ENCODE measurements around the gene PLRG1. TPM values are rescaled to one million over a fixed set of nuclear protein-coding genes. Genes with fewer than 3 reads are reported as not detected.
A peak's percentile ranks its signal among the peaks of the same experiment; 100 is the strongest.
"Not testable (repeated sequence)": the region's sequence is repeated elsewhere in the genome, so short reads cannot be mapped to it uniquely, and the experiment has no call there.

PLRG1 gene
- 10 to 100 TPM; 18.4 to 42.5 TPM for total RNA-seq

DNA sequence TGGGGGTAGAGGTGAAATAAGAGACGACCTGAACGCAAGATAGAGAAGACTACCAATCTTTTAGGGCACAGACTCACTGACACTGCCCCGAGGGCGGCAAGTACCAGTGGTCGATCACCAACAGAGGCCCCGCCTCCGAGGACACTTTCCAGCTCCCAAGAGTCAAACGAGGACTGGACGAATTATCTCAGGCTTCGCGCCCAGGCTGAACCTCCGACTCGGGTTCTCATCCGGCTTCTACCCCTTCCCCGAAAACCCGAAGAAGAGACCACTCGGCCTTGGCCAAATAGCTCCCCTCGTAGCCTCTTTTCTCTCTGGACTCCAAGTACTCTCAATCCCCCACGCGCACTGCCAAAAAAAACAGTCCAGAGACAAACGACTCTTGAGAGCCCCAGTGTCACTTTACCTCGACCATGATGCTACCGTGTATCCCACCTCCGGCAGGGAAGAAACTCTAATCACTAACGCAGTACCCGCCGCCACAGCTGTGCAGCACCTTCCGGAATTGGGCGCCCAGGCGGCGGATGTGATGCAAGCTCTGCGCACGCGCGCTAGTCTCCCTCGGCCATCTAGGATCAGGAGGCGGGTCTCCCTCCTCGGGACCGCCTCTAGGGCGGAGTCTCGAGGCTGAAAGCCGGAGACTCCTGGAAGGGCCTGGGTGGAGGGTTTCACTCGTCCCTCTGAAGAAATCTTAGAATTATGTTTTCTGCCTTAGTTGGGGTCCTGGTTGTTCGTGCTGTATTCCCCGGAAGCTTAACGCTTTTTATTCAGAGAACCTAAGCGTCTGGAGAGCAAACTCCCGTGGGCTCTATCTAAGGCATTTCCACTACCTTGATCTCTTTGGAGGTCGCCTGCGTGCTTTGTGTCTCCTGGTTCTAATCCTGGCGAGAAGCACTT, at the start of gene PLRG1:
Gene PLRG1, minus strand, starts transcription at position 507 of the 897 bp plus-strand sequence. Its CDS starts 92 bp downstream, at position 415.
- Histone ChIP-seq H3K27me3 (replicated peaks; ENCODE audit: insufficient read depth) (no peaks in the 10 kb centered on the region), H3K36me3 (peaks cover 13% of the 10 kb centered on the region), H3K4me3 (peak within 1 kb of the TSS; percentile 88), H3K4me1 (ENCODE audit: control insufficient read depth in 1 of 2, low read depth in 2 of 2) (peaks cover 16 to 22% of the 10 kb centered on the region in 2 donors), H3K9me3 (no peaks in the 10 kb centered on the region), H3K27ac (peak within 1 kb of the TSS; percentile 80 to 84)
- TF ChIP-seq, protein P1, sequence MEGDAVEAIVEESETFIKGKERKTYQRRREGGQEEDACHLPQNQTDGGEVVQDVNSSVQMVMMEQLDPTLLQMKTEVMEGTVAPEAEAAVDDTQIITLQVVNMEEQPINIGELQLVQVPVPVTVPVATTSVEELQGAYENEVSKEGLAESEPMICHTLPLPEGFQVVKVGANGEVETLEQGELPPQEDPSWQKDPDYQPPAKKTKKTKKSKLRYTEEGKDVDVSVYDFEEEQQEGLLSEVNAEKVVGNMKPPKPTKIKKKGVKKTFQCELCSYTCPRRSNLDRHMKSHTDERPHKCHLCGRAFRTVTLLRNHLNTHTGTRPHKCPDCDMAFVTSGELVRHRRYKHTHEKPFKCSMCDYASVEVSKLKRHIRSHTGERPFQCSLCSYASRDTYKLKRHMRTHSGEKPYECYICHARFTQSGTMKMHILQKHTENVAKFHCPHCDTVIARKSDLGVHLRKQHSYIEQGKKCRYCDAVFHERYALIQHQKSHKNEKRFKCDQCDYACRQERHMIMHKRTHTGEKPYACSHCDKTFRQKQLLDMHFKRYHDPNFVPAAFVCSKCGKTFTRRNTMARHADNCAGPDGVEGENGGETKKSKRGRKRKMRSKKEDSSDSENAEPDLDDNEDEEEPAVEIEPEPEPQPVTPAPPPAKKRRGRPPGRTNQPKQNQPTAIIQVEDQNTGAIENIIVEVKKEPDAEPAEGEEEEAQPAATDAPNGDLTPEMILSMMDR (IDR thresholded peaks at IDR 0.05) = peak; percentile 50
- DNase-seq (ENCODE audit: low spot score) (peak; percentile 89), ATAC-seq (ENCODE audit: insufficient number of reproducible peaks, low FRiP score, low read depth) (peak; percentile 91)

DNA sequence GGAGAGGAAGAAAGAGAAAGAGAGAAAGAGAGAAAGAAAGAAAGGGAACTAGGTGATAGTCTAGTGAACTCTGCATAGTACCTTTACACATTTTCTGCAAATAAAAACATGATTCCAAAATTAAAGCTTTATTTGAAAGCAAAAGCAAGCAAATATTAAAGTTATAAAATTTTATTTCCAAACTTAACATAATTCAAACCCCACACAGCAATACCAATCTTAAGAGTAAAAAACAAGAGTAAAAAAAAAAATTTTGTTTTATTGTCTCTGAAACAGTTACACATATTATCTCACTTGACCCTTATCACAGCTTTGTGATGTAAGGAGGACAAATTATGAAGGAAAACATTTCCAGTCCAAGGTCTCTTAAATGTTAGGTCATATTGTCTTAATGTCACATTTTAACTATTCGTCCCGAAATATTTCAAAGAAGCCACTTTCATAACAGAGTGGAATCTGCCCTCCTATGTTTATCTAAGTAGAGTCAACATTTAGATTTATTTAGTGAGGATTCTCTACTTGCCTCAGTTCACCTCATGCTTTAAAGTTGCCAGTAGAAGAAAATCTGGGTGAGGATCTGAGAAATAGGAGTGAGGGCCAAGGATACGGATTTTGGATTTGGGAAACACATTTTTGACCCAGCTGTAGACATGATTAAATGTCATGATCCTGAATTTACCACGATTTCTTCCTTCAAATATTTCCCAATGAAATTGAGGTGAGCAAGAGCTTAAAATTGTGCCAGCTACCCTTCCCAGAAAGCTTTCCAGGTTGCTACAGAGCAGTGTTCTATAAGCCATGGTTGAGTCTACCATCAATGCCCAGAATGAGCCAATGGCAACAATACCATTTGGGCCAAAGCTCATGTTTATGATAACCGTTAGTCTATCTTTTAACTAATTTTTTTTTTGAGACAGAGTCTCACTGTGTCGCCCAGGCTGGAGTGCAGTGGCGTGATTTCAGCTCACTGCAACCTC, 47.9 kb upstream of the PLRG1 start:
- H3K27me3 ChIP-seq (replicated peaks; ENCODE audit: insufficient read depth) = no peaks in the 10 kb centered on the region
- ATAC-seq (ENCODE audit: insufficient number of reproducible peaks, low FRiP score, low read depth) (no peak), DNase-seq (ENCODE audit: low spot score) (no peak)
- H3K9me3 ChIP-seq = no peaks in the 10 kb centered on the region
- no peak overlapping the region for H3K27ac ChIP-seq
- H3K4me3 ChIP-seq = no peak overlapping the region
- H3K4me1 ChIP-seq (ENCODE audit: control insufficient read depth in 1 of 2, low read depth in 2 of 2) = no peaks in the 10 kb centered on the region
- no peaks in the 10 kb centered on the region for H3K36me3 ChIP-seq
- TF ChIP-seq, protein P1 (IDR thresholded peaks at IDR 0.05) = no peak

DNA sequence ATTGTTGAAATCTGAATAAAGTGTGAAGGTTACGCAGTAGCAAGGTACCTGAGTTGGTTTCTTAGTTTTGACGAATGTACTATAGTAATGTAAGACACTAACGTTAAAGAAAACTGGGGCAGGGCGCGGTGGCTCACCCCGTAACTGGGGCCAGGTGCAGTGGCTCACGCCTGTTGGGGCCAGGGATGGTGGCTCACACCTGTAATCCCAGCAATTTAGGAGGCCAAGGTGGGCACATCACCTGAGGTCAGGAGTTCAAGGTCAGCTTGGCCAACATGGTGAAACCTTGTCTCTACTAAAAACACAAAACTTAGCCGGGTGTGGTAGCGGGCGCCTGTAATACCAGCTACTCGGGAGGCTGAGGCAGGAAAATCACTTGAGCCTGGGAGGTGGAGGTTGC, 47.1 kb upstream of the PLRG1 start:
- H3K4me1 ChIP-seq (ENCODE audit: control insufficient read depth in 1 of 2, low read depth in 2 of 2); ATAC-seq (ENCODE audit: insufficient number of reproducible peaks, low FRiP score, low read depth); H3K27me3 ChIP-seq (replicated peaks; ENCODE audit: insufficient read depth); H3K36me3 ChIP-seq; H3K4me3 ChIP-seq; H3K27ac ChIP-seq; DNase-seq (ENCODE audit: low spot score); H3K9me3 ChIP-seq: not testable (repeated sequence)

DNA sequence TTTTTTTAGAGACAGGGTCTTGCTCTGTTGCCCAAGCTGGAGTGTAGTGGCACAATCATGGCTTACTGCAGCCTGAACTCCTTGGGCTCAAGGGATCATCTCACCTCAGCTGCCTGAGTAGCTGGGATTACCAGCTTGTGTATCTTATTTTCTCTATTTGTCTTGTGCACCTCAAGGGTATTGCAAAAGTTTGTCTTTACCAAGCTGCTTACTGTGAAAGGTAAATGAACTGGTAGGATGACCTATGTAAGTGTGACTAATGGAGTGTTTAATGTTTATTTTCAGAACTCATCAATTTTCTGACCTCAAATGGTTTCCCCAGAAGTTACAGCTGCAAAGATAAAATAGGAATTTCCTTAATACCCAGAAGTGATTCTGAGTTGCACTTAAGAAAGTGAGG, 45.6 kb upstream of the PLRG1 start:
- no peaks in the 10 kb centered on the region for H3K9me3 ChIP-seq
- no peaks in the 10 kb centered on the region for H3K27me3 ChIP-seq (replicated peaks; ENCODE audit: insufficient read depth)
- no peaks in the 10 kb centered on the region for H3K36me3 ChIP-seq
- TF ChIP-seq, protein P1 (IDR thresholded peaks at IDR 0.05) = no peak
- ATAC-seq (ENCODE audit: insufficient number of reproducible peaks, low FRiP score, low read depth) (no peak), DNase-seq (ENCODE audit: low spot score) (no peak)
- H3K4me3 ChIP-seq = no peak overlapping the region
- H3K27ac ChIP-seq = no peak overlapping the region
- H3K4me1 ChIP-seq (ENCODE audit: control insufficient read depth in 1 of 2, low read depth in 2 of 2) = no peaks in the 10 kb centered on the region

DNA sequence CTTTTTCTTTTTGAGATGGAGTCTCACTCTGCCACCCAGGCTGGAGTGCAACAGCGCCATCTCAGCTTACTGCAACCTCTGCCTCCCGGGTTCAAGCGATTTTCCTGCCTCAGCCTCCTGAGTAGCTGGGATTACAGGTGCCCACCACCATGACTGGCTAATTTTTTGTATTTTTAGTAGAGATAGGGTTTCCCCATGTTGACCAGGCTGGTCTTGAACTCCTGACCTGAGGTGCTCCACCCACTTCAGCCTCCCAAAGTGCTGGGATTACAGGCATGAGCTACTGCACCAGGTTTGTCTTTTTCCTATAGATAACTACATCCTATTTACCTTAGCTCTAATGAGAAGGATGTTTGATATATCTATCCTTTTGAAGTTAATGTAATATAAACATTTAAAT, 44.1 kb upstream of the PLRG1 start:
- H3K9me3 ChIP-seq; ATAC-seq (ENCODE audit: insufficient number of reproducible peaks, low FRiP score, low read depth); H3K27ac ChIP-seq; H3K36me3 ChIP-seq; H3K4me1 ChIP-seq (ENCODE audit: control insufficient read depth in 1 of 2, low read depth in 2 of 2); DNase-seq (ENCODE audit: low spot score); H3K4me3 ChIP-seq; H3K27me3 ChIP-seq (replicated peaks; ENCODE audit: insufficient read depth): not testable (repeated sequence)

DNA sequence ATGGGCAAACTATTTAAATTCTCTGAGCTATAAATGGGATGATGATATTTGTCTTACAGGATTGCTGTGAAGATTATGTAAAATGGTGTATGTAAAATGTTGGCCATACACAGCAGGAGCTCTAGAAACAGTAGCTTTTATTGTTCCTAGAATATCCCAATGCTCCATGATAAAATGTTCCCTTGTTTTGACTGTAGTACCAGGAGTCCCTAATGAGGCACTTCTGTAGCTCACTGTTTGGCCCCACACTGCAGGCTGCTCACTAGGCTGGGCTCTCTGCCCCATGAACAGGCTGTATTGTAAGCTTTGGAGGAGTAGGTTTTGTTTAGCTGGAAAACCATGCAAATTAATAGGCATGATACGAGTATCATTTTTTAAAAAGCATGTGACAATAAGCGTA, 43.7 kb upstream of the PLRG1 start:
- Histone ChIP-seq H3K27me3 (replicated peaks; ENCODE audit: insufficient read depth) (no peaks in the 10 kb centered on the region), H3K4me3 (no peak overlapping the region), H3K9me3 (no peaks in the 10 kb centered on the region), H3K4me1 (ENCODE audit: control insufficient read depth in 1 of 2, low read depth in 2 of 2) (no peaks in the 10 kb centered on the region), H3K27ac (no peak overlapping the region), H3K36me3 (no peaks in the 10 kb centered on the region)
- no peak for ATAC-seq (ENCODE audit: insufficient number of reproducible peaks, low FRiP score, low read depth)
- no peak for DNase-seq (ENCODE audit: low spot score)
- TF ChIP-seq, protein P1 (IDR thresholded peaks at IDR 0.05) = no peak
